HepG2 (cell line): ENCODE measurements around the gene IL4I1. TPM values are rescaled to one million over a fixed set of nuclear protein-coding genes. Genes with fewer than 3 reads are reported as not detected.
A peak's percentile ranks its signal among the peaks of the same experiment; 100 is the strongest.

Source experiments
- CSRNP1 ChIP-seq: sonication (generic); formaldehyde crosslinking; IDR thresholded peaks from 2 replicates; pipeline ENCODE4 v1.8.1; 2023; ENCODE audit warnings: mild to moderate bottlenecking, missing genetic modification reagents
- ELF4 ChIP-seq: sonication (generic); formaldehyde crosslinking; IDR thresholded peaks from 2 replicates; pipeline ENCODE4 v1.5.0; 2020; ENCODE audit warnings: missing genetic modification reagents, mild to moderate bottlenecking, moderate library complexity, borderline replicate concordance
- HMG20B ChIP-seq: conservative IDR thresholded peaks from 2 replicates; pipeline ENCODE4 v1.6.1; 2016; ENCODE audit warnings: missing genetic modification reagents, missing compliant biosample characterization
- HNF4G ChIP-seq, 2 experiments: sonication (generic) in 1 of 2; formaldehyde crosslinking in 1 of 2; IDR thresholded peaks; 2 replicates each; pipeline versions ENCODE4 v1.4.0 to v1.6.1; 2011 to 2020; ENCODE audit warnings: borderline replicate concordance in 2 of 2, low read depth in 2 of 2, mild to moderate bottlenecking in 2 of 2, low read length in 1 of 2, missing genetic modification reagents in 1 of 2, moderate library complexity in 1 of 2
- IRF9 ChIP-seq: sonication (generic); formaldehyde crosslinking; IDR thresholded peaks from 2 replicates; pipeline ENCODE4 v1.8.0; 2022; ENCODE audit warnings: missing genetic modification reagents, mild to moderate bottlenecking, borderline replicate concordance
- MAF1 ChIP-seq: sonication (generic); formaldehyde crosslinking; IDR thresholded peaks from 2 replicates; pipeline ENCODE4 v1.5.0; 2020; ENCODE audit warnings: missing genetic modification reagents, borderline replicate concordance
- MEIS2 ChIP-seq: sonication (generic); formaldehyde crosslinking; IDR thresholded peaks from 2 replicates; pipeline ENCODE4 v1.9.0; 2021; ENCODE audit warnings: mild to moderate bottlenecking, missing genetic modification reagents
- POLR2AphosphoS5 ChIP-seq: IDR thresholded peaks from 2 replicates; pipeline ENCODE4 v1.6.1; 2012; ENCODE audit warnings: low read depth, low read length
- RAD21 ChIP-seq: fragments of 450-650 bp; formaldehyde crosslinking; IDR thresholded peaks from 2 replicates; pipeline ENCODE4 v1.5.0; 2020; ENCODE audit warnings: mild to moderate bottlenecking
- SKIL ChIP-seq: sonication (generic); formaldehyde crosslinking; IDR thresholded peaks from 2 replicates; pipeline ENCODE4 v1.8.0; 2022; ENCODE audit warnings: missing genetic modification reagents, mild to moderate bottlenecking, moderate library complexity, borderline replicate concordance
- TFDP1 ChIP-seq: IDR thresholded peaks from 2 replicates; pipeline ENCODE4 v1.6.1; 2016; ENCODE audit warnings: missing compliant biosample characterization, missing genetic modification reagents, borderline replicate concordance
- TRIM24 ChIP-seq: sonication (generic); formaldehyde crosslinking; IDR thresholded peaks from 2 replicates; pipeline ENCODE4 v1.8.0; 2022; ENCODE audit warnings: mild to moderate bottlenecking, missing genetic modification reagents
- ZNF296 ChIP-seq: sonication (generic); formaldehyde crosslinking; conservative IDR thresholded peaks from 2 replicates; pipeline ENCODE4 v1.5.0; 2020; ENCODE audit warnings: mild to moderate bottlenecking, missing genetic modification reagents
- ZNF513 ChIP-seq: sonication (generic); formaldehyde crosslinking; conservative IDR thresholded peaks from 2 replicates; pipeline ENCODE4 v1.5.0; 2020; ENCODE audit warnings: missing genetic modification reagents
- ZNF704 ChIP-seq: sonication (generic); formaldehyde crosslinking; IDR thresholded peaks from 2 replicates; pipeline ENCODE4 v1.8.1; 2023; ENCODE audit warnings: mild to moderate bottlenecking, inconsistent platforms, moderate library complexity, missing genetic modification reagents, borderline replicate concordance
- polyA plus RNA-seq, 8 experiments: library from polyadenylated mRNA; depleted of rRNA in 3 of 8; stranded (reverse) in 7 of 8; unstranded in 1 of 8; fragments of >200 nt; fragmentation: Illumina TruSeq in 4 of 8; extraction: Trizol in 4 of 8; gene quantifications; 2 replicates each; pipeline versions ENCODE4 v1.2.1 to v1.2.3, GENCODE V29; 2011 to 2016; ENCODE audit warnings: low read depth in 4 of 8, missing spikeins in 1 of 8, mixed read lengths in 1 of 8; ENCODE audit not compliant: insufficient read depth in 1 of 8
- total RNA-seq, 5 experiments: library from RNA; depleted of rRNA; stranded (reverse); fragments of >200 nt; fragmentation: Illumina TruSeq; extraction: Trizol; gene quantifications; 2 replicates each; pipeline ENCODE4 v1.2.3, GENCODE V29; 2016; ENCODE audit warnings: low read depth in 1 of 5

IL4I1 gene
- total and polyA plus RNA-seq, 2 of the 13 experiments (the other 11 are each of a cell fraction or from before 2014, with no cell fraction given) = not detected

- TF ChIP-seq ZNF704 (CRISPR knock-in tag) (0 out of 2 replicates have a peak, but pooled peaks have one; percentile 28), MAF1 (no peak), TRIM24 (CRISPR knock-in tag) (no peak), POLR2AphosphoS5 (peak; percentile 61), HNF4G (IDR thresholded peaks at IDR 0.05; ENCODE audit: borderline replicate concordance, low read depth, low read length) (no peak), HNF4G (CRISPR knock-in tag; IDR thresholded peaks at IDR 0.05; ENCODE audit: borderline replicate concordance, low read depth) (no peak), ELF4 (no peak), RAD21 (CRISPR knock-in tag) (peak; percentile 58; the same call in 1 of the 2 replicates), CSRNP1 (CRISPR knock-in tag) (0 out of 2 replicates have a peak, but pooled peaks have one; percentile 25), SKIL (CRISPR knock-in tag) (no peak), ZNF513 (no peak), TFDP1 (peak; percentile 38; the same call in 1 of the 2 replicates), MEIS2 (CRISPR knock-in tag) (no peak), HMG20B (CRISPR knock-in tag) (no peak), IRF9 (CRISPR knock-in tag) (peak; percentile 64; the same call in 1 of the 2 replicates), ZNF296 (CRISPR knock-in tag) (0 out of 2 replicates have a peak, but pooled peaks have one; percentile 52)
Measured at GRCh38 chr19:49869484-49870308, 27.0 kb downstream of the IL4I1 start (continued).
